KOPT-K1 (cell line): ENCODE data around the gene VASH2.

Experiments
- H3K27ac ChIP-seq: fragments of 200-600 bp; sonication (generic); 2 replicates; pipeline ENCODE4 v1.5.1; 2016; ENCODE audit warnings: antibody characterized with exemption, mild to moderate bottlenecking, low read depth, low read length; ENCODE audit not compliant: poor library complexity, severe bottlenecking
- H3K36me3 ChIP-seq: fragments of 200-600 bp; sonication (generic); 2 replicates; pipeline ENCODE4 v1.5.1; 2017; ENCODE audit warnings: antibody characterized with exemption, mild to moderate bottlenecking, low read length, moderate library complexity; ENCODE audit not compliant: insufficient read depth
- H3K9me3 ChIP-seq: fragments of 200-600 bp; sonication (generic); 2 replicates; pipeline ENCODE4 v1.5.1; 2017; ENCODE audit warnings: antibody characterized with exemption, low read length, mild to moderate bottlenecking; ENCODE audit not compliant: insufficient read depth, poor library complexity, severe bottlenecking

Gene VASH2

DNA sequence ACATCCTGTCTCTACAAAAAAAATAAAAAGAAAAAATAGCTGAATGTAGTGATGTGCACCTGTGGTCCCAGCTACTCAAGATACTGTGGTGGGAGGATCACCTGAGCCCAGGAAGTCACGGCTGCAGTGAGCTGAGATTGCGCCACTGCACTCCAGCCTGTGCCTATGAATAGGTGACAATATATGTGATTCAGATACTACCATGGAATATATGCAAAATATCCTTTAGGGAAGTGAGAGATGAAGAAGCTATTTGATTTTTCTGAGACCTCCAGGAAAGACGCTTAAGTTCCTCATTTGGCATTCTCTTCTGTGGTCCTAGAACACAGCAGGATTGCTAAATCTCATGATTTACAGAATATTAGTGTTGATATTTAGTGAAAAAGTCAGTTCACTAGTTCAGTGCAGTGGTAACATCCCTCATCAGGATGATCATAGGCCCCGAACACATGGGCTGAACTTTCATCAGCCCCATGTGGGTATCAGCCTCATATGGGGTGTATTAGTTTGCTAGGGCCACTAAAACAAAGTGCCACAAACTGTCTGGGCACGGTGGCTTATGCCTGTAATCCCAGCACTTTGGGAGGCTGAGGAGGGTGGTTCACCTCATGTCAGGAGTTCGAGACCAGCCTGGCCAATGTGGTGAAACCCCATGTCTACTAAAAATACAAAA lies 6.0 kb upstream of the VASH2 start:
- no peaks in the 10 kb centered on the region for H3K9me3 ChIP-seq
- no peak overlapping the region for H3K27ac ChIP-seq
- no peaks in the 10 kb centered on the region for H3K36me3 ChIP-seq

DNA sequence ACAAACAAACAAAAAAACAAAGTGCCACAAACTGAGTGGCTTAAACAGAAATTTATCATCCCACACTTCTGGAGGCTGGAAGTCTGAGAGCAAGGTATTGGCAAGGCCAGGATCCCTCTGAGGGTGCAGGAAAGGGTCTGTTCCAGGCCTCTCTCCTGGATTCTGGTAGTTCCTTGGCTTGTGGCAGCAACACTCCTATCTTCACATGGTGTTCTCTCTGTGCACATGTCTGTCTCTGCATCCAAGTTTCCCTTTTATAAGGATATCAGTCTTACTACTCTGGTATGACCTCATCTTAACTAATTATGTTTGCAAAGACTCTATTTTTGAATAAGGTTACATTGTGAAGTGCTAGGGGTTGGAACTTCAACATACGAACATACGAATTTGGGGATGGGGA lies 5.3 kb upstream of the VASH2 start:
- H3K36me3 ChIP-seq: no peaks in the 10 kb centered on the region
- no peak overlapping the region for H3K27ac ChIP-seq
- no peaks in the 10 kb centered on the region for H3K9me3 ChIP-seq

DNA sequence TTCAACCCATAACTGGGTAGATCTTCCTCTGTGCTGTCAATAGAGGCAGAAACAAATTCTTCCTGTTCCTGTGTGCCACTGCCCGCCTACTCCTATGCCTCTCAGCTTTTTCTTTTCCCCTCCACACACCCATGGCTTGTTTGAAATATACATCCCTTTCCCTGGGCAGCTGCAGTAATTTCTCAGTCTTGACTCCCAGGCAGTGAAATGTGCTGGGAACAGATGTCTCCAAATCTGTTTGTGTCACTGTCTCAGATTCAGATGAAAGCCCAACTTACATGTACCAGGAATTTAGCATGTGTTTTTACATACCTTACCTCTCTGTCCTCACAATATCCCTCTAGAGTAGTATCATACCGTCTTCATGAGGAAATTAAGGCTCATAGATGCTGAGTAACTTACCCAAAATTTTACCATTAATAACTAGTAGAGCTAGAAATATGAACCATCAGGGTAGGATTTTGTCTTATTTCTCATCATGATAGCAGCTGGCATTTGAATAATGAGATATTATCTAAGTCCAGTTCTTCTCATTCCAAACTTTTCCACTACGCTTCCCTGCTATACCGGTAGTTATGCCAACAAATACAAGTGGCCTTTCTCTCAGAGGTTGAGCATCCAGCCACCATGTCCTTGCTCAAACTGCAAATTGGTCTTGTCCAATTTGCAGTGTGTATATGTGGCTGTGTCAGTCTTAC lies 4.7 kb upstream of the VASH2 start:
- Histone ChIP-seq H3K9me3 (no peaks in the 10 kb centered on the region), H3K36me3 (no peaks in the 10 kb centered on the region), H3K27ac (no peak overlapping the region)

DNA sequence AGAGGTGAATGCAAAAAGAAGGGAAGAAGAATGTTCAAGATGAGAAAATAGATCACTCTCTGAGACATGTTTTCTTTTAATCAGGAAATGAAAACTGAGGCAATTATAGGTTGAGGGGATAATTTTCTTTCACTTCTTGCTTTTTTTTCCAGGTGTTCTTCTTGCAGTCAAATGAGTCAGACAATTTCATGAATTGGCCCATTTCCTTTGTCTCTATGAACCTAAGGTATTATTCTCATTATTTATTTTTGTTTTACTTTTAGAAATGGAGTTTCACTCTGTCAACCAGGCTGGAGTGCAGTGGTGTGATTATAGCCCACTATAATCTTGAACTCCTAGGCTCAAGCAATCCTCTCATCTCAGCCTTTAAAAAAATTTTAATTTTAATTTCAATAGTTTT lies 3.5 kb upstream of the VASH2 start:
- Histone ChIP-seq H3K36me3 (no peaks in the 10 kb centered on the region), H3K27ac (no peak overlapping the region), H3K9me3 (no peaks in the 10 kb centered on the region)

DNA sequence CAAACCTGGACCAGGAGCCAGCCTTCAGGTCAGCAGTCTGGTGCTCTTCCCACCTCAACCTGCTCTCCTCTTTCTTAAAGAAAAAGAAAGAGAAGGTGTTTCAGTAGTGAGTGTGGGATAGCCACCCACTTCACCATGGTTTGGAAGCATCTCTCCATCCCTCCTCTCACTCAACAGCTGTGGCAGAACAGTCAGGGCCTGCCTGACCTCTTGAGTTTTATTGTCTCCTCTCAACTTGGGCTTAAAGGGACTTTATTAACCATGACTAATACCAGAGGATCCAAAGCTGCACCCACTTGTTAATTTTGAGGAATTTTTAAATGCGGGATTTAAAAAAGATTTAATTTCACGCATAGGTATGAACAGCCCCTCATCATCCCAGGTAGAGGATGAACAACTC lies 570 bp upstream of the VASH2 start:
- Histone ChIP-seq H3K9me3 (no peaks in the 10 kb centered on the region), H3K36me3 (peaks cover 13% of the 10 kb centered on the region; the same call in 1 of the 2 replicates), H3K27ac (peak overlapping the region; percentile 64)

DNA sequence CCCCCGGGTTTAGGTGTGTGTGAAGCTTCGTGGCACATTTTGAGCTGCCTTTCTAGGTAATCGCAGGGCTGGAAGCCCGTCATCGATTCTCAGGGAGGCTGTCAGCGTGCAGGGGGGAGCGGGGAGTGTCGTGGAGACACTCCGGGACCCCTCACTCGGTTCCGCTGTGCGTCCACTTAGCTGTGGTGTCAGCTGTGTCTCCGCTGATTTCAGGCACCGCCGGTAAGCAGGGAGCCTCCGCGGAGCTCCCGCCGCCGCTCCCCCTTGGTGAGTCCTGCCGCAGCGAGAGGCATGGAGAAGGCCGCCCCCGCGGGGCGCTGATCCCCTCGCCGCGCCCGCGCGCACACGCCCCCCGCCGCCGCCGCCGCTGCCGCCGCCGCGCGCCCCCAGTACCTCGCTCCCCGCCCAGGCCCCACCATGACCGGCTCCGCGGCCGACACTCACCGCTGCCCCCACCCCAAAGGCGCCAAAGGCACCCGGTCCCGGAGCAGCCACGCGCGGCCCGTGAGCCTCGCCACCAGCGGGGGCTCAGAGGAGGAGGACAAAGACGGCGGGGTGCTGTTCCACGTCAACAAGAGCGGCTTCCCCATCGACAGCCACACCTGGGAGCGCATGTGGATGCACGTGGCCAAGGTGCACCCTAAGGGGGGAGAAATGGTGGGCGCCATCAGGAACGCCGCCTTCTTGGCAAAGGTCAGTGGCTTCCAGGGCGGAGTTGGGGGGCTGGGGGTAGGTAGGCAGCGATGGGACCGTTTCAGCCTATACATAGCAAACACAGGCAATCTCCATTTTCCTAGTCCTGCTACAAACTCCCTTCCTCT lies 995 bp downstream of the VASH2 start:
- Histone ChIP-seq H3K9me3 (no peaks in the 10 kb centered on the region), H3K27ac (peak overlapping the region; percentile 64)

DNA sequence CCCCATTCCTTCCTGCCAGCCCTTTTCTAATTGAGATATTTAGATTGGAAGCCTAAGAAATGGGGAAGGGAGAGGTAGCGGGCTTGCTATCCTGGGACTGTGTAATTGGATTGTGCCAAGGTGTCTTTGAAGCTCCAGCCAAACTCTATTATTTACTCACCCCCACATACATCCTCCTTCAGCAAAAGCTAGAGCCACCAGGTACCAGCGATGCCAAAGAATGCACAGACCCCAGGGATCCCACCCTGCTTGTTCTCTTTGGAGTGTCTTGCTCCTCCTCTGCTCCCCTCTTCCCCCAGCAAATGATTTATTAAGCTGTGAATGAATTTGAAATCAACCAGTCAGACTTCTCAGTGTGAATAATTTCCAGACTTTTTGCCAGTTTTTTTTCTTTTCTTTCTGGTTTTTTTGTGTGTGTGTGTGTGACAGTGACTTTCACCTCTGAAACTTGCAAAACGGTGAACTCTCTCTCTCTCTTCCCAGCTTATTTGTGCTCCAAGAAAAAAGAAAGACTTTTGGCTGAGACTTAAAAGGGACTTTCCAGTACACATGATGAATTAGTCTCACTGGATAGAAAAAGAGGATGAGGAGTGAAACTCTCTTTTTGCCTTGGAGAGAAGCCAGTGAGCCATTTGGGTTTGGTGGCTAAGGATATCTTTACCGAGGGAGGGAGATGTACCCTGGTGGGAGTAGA lies 1.8 kb downstream of the VASH2 start:
- no peaks in the 10 kb centered on the region for H3K9me3 ChIP-seq
- no peak overlapping the region for H3K27ac ChIP-seq
- H3K36me3 ChIP-seq: peaks cover 13% of the 10 kb centered on the region; the same call in 1 of the 2 replicates

More for the DNA sequence above, 995 bp downstream of the VASH2 start:
- H3K36me3 ChIP-seq: peaks cover 13% of the 10 kb centered on the region; the same call in 1 of the 2 replicates

DNA sequence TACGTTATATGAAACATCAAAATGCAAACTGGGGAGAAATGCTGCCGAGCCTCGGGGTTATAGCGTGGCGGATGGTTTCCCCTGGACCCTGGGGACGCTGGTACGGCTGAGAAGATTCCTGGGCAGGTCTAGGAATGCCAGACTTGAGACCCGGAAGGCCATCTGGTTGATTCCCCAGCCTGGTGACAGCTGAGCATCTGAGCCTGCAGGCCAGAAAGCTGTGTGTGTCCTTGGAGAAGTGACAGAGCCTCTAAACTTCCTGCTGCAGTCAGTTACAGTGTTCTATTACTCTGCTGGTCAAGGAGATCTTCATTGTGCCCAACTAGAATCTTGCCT lies 2.3 kb downstream of the VASH2 start:
- H3K27ac ChIP-seq: no peak overlapping the region
- H3K36me3 ChIP-seq: peaks cover 13% of the 10 kb centered on the region; the same call in 1 of the 2 replicates

DNA sequence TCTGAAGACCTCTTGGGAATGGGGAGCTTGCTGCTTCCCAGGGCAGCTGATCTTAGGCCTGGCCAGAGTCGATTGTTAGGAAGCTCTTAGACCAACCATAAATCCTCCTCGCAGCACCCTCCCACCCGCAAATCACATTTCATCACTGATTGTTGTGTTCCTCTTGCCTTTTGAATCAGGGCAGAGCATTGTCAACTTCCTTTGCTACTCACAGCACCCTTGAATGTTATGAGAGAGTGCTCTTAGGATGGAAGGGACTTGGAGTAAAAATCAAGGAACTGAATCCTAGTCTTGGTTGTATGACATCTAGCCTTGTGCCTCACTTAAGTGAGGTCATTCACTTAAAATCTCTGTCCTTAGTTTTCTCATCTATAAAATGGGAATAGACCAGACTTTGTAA lies 3.0 kb downstream of the VASH2 start:
- H3K9me3 ChIP-seq: no peaks in the 10 kb centered on the region
- peaks cover 13% of the 10 kb centered on the region; the same call in 1 of the 2 replicates for H3K36me3 ChIP-seq
- H3K27ac ChIP-seq: no peak overlapping the region

More for the DNA sequence above, 2.3 kb downstream of the VASH2 start:
- no peaks in the 10 kb centered on the region for H3K9me3 ChIP-seq

DNA sequence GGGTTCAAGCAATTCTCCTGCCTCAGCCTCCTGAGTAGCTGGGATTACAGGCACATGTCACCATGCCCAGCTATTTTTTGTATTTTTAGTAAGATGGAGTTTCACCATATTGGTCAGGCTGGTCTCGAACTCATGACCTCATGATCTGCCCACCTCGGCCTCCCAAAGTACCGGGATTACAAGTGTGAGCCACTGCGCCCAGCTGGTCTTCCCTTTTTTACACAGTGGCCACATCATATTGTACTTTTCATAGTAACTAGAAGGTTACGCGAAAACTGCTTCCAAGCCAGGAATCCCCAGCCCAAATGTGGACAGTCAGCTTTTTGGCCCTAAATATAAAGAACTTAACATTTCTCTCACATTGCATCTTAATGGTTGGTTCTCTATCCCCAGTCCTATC lies 4.2 kb downstream of the VASH2 start:
- H3K9me3 ChIP-seq: no peaks in the 10 kb centered on the region
- peaks cover 20% of the 10 kb centered on the region; the same call in 1 of the 2 replicates for H3K36me3 ChIP-seq
- no peak overlapping the region for H3K27ac ChIP-seq

DNA sequence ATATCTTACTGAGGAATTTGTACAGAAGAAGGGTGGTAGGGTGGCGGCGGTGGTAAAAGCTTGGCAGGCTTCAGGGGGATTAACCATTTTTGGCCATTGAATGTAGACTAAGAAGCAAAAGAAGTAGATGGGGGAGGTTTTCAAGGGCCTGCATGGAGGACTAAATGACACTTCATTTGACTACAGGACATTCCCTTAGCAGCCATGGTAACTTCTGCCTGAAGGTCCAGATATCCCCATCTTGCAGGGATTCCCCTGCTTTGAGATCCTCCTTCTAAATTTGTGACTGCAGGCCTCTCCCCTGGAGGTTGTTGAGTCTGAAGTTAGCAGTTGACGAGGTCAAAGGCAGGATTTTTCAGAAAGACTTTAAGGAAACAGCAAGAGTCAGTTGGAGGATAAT lies 4.8 kb downstream of the VASH2 start:
- Histone ChIP-seq H3K27ac (no peak overlapping the region), H3K9me3 (no peaks in the 10 kb centered on the region), H3K36me3 (peaks cover 26% of the 10 kb centered on the region; the same call in 1 of the 2 replicates)

DNA sequence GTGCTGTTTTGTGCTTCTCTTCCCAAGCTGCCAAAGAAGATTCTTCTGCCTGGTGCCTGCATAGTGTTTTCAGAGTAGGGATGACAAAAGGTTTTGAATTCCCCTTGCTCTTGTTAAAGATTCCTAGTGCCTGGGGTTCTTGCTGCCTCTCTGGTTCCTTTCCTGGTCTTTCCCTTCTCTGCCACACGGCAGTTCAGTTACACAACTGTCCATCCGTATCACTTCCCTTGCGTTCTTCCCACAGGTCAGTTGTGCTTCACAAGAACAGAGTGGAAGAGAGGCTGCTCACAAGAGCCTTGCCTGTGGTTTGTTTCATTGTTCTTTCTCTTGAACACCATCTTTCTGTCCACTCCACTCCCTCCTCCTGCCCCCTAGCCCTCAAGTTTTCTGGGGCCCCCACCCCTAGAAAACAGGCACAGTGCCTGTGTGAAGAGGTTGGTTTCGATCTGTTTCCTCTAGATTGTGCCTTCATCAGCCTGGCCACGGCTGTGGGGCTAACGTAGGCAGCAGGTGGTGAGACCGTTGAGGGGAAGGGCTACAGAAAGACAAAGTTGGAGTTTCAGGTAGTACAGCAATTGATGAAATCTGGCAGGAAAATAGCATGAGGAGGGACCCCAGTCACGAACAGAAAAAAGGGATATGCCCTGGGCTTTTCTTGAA lies 5.8 kb downstream of the VASH2 start:
- H3K9me3 ChIP-seq: no peaks in the 10 kb centered on the region
- H3K36me3 ChIP-seq: peaks cover 32% of the 10 kb centered on the region; the same call in 1 of the 2 replicates
- peak overlapping the region; percentile 41 for H3K27ac ChIP-seq

DNA sequence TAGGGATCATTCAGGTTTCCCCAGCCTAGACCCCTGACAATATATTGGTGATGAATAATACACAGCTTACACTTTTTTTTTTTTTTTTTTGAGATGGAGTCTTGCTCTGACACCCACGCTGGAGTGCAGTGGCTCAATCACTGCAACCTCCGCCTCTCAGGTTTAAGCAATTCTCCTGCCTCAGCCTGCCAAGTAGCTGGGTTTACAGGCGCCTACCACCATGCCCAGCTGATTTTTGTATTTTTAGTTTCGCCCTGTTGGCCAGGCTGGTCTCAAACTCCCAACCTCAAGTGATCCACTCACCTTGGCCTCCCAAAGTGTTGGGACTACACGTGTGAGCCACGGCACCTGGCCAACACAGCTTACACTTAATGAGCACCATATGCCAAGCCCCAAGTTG lies 7.2 kb downstream of the VASH2 start:
- Histone ChIP-seq H3K36me3 (peaks cover 44% of the 10 kb centered on the region; the same call in 1 of the 2 replicates), H3K27ac (peak overlapping the region; percentile 59), H3K9me3 (no peaks in the 10 kb centered on the region)

DNA sequence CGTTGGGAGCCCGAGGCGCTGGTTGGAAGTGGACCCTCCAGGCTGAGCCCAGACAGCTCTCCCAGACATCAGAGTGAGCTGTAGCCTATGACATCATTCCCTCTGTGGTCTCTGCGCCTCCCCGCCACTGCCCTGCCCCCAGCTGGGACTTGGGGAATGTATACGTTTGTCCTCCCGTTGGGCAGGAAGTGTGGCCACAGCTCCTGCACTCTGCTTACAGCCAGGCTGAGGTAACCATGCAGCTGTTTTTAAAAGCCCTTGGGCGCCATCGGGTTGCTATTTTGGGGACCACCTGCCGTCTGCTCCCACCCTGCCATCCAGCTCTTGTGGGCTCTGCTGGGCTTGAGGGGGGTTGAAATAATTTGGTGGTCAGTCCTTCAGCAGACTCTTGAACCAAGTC lies 7.8 kb downstream of the VASH2 start:
- Histone ChIP-seq H3K9me3 (no peaks in the 10 kb centered on the region), H3K36me3 (peaks cover 42% of the 10 kb centered on the region), H3K27ac (peak overlapping the region; percentile 59)
